Erythroblast (primary cell): ENCODE results near the gene TBC1D24.

ENCODE experiments used
- GATA1 ChIP-seq: IDR thresholded peaks from 2 replicates; pipeline ENCODE4 v1.6.1; 2011; ENCODE audit warnings: low read depth, mild to moderate bottlenecking, control low read depth, low read length, moderate library complexity
- POLR2A ChIP-seq: IDR thresholded peaks from 2 replicates; pipeline ENCODE4 v1.6.1; 2011; ENCODE audit warnings: mild to moderate bottlenecking, low read length

DNA sequence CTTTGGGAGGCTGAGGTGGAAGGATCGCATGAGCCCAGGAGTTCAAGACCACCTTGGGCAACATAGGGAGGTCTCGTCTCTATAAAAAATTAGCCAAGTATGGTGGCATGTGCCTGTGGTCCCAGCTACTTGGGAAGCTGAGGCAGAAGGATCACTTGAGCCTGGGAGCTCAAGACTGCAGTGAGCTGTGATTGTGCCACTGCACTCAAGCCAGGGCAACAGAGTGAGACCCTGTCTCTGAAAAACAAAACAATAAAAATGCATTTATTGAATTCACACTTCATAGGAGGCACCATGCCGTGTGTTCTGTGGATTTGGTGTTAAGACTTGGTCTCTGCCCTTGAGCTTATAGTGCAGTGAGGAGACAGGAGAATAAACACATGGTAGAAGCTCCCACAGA lies 2.4 kb downstream of the TBC1D24 start:
- TF ChIP-seq POLR2A = no peak
- no peak for TF ChIP-seq GATA1
